HPDE6-E6E7 (cell line): ENCODE data around the gene RNU11.
"Not testable (repeated sequence)": the region's sequence is repeated elsewhere in the genome, so short reads cannot be mapped to it uniquely, and the experiment has no call there.

Experiments
- DNase-seq: peaks from one replicate; pipeline ENCODE4 v3.0.0; 2011; ENCODE audit warnings: missing footprints; ENCODE audit errors: extremely low spot score

Gene RNU11

GRCh38 chr1:28663871-28664470, 15.6 kb downstream of the RNU11 start:
- DNase-seq: no peak

- DNase-seq: no peak
Observed at GRCh38 chr1:28666806-28667205, 18.4 kb downstream of the RNU11 start.

GRCh38 chr1:28668191-28668955, 20.0 kb downstream of the RNU11 start, which contains the start of gene GMEB1:
Gene GMEB1, plus strand, starts transcription at chr1:28668784. Its CDS starts 14,829 bp downstream, at chr1:28683613.
- DNase-seq: peak; percentile 93

- peak; percentile 15 for DNase-seq
Observed at GRCh38 chr1:28668956-28669723, 20.7 kb downstream of the RNU11 start.

GRCh38 chr1:28671254-28671780, 22.9 kb downstream of the RNU11 start:
- no peak for DNase-seq

GRCh38 chr1:28672971-28673370, 24.6 kb downstream of the RNU11 start:
- not testable (repeated sequence) for DNase-seq

- no peak for DNase-seq
Observed at GRCh38 chr1:28675924-28676257, 27.5 kb downstream of the RNU11 start.

- no peak for DNase-seq
Observed at GRCh38 chr1:28680151-28680550, 31.8 kb downstream of the RNU11 start.

GRCh38 chr1:28682840-28683239, 34.4 kb downstream of the RNU11 start:
- DNase-seq: peak; percentile 31

- DNase-seq: no peak
Observed at GRCh38 chr1:28684937-28685336, 36.5 kb downstream of the RNU11 start.

GRCh38 chr1:28691627-28692026, 43.2 kb downstream of the RNU11 start:
- DNase-seq: not testable (repeated sequence)
